Dermis blood vessel endothelial cell (primary cell): Measurements from ENCODE around the gene ALKBH5. TPM values are rescaled to one million over a fixed set of nuclear protein-coding genes. Genes with fewer than 3 reads are reported as not detected.
A peak's percentile ranks its signal among the peaks of the same experiment; 100 is the strongest.
"Not testable (repeated sequence)": the region's sequence is repeated elsewhere in the genome, so short reads cannot be mapped to it uniquely, and the experiment has no call there.

ENCODE experiments used
- DNase-seq: peaks from one replicate; pipeline ENCODE4 v3.0.0; 2010
- total RNA-seq: library from RNA; depleted of rRNA; stranded (reverse); fragments of >200 nt; gene quantifications from 2 replicates; pipeline ENCODE4 v1.2.3, GENCODE V29; 2014

ALKBH5 gene
- total RNA-seq, 1 donor from 2014 or later, result 104 TPM

GRCh38 chr17:18185832-18186626, 2.4 kb downstream of the ALKBH5 start:
- peak; percentile 50 for DNase-seq

GRCh38 chr17:18186627-18186982, 3.0 kb downstream of the ALKBH5 start:
- DNase-seq, result peak; percentile 17

GRCh38 chr17:18187226-18187625, 3.6 kb downstream of the ALKBH5 start:
- peak; percentile 24 for DNase-seq

- DNase-seq, result peak; percentile 65
Observed at GRCh38 chr17:18187821-18188761, 4.5 kb downstream of the ALKBH5 start.

DNA sequence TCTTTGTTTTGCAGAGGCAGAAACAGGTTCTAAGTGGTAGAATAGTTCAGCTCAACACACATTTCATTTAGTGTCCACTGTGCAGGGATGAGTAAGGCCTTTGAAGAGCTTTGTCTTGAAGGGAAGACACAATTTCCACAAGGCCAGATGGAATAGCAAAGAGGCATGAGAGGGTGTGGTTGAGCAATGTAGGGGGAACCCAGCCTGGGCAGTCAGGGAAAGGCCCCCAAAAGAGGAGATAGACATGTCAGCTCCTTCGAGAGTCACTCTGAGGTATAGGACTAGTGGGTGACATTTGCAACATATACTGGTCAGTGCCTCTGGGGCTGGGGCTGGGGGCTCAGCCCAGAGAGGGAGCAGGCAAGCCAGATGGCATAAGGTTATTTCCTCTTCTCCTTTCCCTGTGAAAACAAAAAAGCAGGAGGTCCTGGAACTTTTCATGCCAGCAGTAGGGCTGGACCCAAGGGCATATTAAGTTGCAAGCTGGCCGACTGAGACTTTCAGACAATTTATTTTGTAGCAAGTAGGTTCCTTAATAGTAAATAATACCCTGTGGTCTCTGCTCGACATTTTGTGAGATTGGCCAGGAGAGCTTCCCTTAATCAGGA, 7.1 kb downstream of the ALKBH5 start:
- DNase-seq, result no peak

GRCh38 chr17:18191236-18191667, 7.6 kb downstream of the ALKBH5 start:
- peak; percentile 92 for DNase-seq

GRCh38 chr17:18191967-18192366, 8.3 kb downstream of the ALKBH5 start:
- peak; percentile 39 for DNase-seq

DNA sequence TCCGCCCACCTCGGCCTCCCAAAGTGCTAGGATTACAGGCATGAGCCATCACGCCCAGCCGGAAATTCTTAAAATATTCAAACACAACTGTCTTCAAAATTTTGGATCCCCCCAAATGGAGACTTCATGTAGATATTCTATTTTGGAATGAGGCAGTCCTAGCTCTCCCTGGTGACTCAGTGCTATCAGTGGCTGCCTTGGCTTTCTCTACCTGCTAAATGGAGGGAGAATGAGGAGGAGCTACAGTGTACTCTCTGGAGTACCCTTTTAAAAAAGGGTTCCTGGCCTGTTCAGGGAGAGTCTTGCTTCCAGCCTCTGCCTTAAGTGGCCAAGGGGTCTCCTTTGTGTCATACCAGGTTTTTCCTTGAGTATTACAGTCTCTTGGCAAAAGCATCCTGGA, 10.8 kb downstream of the ALKBH5 start:
- DNase-seq, result no peak

GRCh38 chr17:18194804-18195203, 11.2 kb downstream of the ALKBH5 start:
- no peak for DNase-seq

GRCh38 chr17:18195246-18195645, 11.6 kb downstream of the ALKBH5 start:
- no peak for DNase-seq

DNA sequence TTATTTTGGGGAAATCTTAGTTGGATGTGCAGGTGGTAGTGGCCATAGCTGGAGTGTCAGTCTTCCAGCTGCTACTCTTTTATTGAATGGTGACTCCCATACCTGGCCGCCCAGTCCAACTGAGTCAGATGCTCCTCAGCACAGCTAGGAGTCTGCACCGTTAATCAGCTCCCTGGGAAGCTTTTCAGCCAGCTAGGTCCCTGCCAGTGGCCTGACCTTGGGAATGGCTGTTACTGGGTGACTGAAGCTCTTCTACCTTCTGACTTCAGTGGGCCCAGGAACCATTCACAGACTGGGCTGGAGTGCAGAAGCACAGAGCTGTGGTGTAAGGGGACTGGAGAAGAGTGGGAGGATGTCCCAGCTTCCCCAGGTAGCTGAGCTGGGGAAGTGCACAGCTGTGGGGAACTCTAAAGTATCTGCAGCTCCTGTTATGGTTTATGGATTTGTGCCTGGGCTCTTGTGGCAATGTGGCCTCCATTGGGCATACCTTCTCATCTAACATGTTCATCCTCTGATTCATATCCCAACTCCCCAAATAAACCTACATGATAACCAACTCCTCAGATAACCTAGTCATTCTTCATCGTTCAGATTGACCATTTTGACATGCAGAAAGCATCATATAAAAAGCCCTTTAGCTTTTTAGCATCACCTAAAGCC, 14.0 kb downstream of the ALKBH5 start:
- no peak for DNase-seq

DNA sequence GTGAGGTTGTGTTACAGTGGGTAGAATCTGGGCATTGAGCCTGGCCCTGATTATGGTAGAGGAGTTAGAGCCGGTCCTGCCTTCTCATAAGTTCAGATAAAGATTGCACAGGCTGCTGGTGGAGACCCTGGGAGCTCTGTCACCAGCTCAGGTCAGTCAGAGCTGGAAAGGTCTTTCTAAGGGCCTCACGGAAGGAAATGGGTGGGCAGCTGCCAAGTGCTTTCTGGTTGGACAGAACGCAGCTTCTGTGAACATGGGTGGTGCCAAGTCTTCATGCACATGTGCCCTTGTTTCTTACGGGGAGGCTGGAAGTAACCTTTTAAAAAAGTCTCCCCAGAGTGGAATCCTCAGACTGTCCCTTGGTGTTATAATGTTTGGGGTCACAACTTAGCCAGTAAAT, 14.9 kb downstream of the ALKBH5 start:
- peak; percentile 30 for DNase-seq

DNA sequence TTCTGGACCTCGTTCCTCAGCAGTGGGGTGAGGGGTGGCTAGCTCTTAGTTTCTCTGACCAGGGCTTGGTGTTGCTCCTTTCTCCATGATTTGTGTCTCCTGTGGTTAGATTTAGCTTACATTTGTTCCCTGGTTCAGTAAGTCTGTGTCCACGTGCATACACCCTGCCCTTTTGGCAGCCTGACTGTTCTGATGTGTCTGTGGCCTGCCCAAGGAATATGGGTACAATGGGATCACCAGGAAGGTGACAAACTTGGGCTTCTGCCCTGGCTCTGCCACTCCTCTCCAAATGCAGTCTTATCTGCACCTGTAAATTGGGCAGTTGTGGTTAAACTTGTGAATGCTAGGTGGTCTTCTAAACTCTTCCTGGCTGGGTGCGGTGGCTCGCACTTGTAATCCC, 17.5 kb downstream of the ALKBH5 start:
- DNase-seq, result no peak

DNA sequence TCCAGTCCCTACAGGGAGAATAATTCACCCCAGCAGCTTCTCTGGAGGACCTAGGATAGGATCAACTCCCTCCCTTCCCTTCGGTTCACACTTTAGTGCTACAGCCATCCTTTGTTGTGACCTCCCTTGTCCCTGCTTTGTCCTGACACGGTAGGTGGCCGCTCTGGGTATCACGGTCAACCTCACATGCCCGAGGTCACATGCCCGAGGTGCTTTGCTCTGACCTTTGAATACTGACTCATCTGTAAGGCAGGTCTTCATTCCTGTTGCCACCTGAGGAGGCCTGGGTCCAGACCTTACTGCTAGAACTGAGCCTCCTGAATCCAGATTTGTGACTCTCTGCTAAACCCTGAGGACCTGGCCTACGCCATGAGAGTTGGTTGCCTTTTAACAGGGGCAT, 19.7 kb downstream of the ALKBH5 start:
- DNase-seq, result no peak

DNA sequence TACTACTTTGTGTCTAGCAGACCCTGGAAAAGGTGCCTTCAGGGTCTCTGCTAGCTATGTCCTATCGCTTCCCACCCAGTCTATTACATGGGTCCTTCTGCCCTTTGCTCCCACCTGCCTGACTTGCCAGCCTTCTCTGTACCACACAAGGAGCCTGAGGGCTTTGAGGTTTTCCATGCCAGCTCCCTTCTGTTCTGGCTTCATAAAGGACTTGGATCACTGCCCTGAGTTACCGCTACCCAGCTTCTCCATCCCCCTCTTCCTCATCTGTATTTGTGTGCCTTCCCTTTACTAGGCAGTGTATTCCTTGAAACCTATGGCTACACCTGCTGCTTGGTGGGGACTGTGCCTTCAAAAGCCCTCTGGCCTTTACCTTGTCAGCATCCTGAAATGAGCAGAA, 22.2 kb downstream of the ALKBH5 start:
- DNase-seq, result no peak

DNA sequence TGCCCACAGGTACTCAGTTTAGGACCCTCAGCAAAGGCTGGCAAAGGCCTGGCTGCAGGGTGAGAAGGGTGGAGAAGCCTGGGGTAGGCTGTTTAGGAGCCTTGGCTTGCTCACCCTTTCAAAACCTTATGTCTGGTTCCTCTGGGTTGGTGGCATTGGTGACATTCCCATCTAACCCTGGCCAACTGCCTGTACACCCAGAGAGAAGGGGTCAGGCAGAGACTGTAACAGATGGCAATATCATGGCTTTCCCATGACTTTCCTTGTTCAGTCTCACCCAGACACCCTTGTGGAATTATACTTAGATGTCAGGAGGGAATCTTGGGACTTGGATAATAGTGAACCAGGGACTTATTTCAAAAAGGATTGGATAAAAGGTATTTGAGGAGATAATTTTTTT, 23.3 kb downstream of the ALKBH5 start:
- DNase-seq, result no peak

- DNase-seq, result no peak
Observed at GRCh38 chr17:18208092-18208491, 24.5 kb downstream of the ALKBH5 start.

DNA sequence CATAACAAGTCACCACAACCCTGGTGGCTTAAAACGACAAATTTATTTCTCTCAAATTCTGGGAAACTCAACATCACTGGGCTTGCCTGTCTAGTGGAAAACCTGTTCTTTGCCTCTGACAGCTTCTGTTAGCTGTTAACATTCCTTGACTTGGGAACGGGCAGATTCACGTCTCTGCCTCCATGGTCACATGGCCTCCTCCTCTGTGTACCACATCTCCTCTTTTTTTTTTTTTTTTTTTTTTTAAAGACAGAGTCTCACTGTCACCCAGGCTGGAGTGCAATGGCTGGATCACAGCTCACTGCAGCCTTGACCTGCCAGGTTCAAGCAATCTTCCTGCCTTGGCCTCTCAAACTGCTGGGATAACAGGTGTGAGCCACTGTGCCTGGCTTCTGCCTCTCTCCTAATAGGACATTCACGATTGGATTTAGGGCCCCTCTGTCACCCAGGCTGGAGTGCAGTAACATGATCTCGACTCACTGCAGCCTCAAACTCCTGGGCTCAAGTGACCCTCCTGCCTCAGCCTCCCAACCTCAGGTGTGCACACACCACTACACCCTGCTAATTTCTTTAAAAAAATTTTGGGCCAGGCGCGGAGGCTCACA, 30.1 kb downstream of the ALKBH5 start:
- no peak for DNase-seq

DNA sequence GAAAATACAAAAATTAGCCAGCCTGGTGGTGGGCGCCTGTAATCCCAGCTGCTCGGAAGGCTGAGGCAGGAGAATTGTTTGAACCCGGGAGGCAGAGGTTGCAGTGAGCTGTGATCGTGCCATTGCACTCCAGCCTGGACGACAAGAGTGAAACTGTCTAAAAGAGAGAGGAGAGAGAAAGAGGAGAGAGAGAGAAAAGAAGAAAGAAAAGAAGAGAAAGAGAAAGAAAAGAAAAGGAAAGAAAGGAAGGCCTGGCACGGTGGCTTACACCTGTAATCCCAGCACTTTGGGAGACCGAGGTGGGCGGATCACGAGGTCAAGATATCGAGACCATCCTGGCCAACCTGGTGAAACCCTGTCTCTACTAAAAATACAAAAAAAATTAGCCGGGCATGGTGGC, 33.3 kb downstream of the ALKBH5 start:
- not testable (repeated sequence) for DNase-seq

GRCh38 chr17:18217412-18218015, 33.9 kb downstream of the ALKBH5 start:
- DNase-seq, result peak; percentile 82

DNA sequence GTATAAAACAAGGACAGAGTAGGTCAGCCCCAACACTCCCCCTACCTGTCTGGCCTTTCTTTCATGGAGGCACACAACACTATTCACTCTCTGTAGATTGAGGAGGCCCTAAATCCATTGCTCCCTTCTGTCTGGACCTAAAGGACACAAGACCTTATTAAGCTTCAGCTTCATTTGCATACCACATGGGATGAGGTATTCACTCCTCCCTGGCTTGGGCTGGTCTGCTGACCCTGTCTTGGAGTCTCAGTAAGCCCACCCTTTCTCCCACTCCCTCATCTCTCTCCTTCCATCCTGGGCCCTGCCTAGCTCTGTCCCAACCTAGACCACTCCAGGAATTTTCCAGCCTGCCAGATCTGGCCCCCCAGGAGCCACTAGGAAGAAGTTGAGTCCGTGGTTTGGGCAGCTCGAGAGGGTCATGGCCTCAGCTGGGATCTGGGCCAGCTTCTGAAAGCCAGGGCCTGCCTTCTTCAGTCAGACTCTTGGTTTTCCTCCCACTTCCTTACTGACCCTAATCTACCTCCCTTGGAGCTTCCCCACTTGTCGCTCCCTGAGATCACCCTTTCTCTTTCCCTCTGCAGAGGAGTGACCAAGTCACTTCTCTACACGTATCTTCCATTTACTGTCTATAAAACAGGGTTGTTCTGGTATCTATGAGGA, 35.3 kb downstream of the ALKBH5 start:
- DNase-seq, result peak; percentile 36
